ENCODE results near the gene UCKL1.

Gene UCKL1

DNA sequence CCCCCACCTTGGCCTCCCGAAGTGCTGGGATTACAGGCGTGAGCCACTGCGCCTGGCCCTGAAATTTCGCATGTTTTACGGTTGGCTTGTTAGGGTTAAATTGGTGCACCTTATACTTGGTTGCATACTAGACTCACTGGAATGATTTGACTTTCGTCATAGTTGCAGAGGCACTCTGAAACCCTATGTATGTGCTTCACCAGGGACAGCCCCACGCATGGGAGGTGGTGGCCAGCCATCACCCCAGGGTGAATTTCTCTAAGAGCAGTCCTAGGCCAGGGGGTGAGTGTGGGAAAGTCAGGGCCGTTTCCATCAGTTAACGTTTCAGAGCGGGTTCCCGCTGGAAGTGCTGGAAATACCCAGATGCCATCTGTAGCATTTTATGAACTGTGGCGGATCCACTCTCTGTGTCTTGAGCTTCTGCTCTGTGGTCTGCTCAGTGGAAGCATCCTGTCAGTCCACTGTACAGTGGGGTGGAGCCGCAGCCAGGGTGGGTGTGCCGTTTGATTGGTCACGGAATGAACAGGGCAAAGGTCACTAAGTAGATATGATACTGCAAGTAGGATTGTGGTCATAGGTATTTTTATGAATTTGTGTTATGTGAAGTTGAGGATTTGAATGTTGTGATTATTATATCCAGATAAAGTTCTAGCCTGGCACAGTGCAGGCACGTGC, 48.1 kb downstream of the UCKL1 start:
- Mint-ChIP-seq H3K36me3 (no peaks in the 10 kb centered on the region), H3K4me1 (ENCODE audit: low read depth) (peaks cover 41% of the 10 kb centered on the region), H3K27ac (no peak overlapping the region), H3K27me3 (no peaks in the 10 kb centered on the region), H3K4me3 (no peak overlapping the region), H3K9me3 (ENCODE audit: low read depth) (no peaks in the 10 kb centered on the region)

DNA sequence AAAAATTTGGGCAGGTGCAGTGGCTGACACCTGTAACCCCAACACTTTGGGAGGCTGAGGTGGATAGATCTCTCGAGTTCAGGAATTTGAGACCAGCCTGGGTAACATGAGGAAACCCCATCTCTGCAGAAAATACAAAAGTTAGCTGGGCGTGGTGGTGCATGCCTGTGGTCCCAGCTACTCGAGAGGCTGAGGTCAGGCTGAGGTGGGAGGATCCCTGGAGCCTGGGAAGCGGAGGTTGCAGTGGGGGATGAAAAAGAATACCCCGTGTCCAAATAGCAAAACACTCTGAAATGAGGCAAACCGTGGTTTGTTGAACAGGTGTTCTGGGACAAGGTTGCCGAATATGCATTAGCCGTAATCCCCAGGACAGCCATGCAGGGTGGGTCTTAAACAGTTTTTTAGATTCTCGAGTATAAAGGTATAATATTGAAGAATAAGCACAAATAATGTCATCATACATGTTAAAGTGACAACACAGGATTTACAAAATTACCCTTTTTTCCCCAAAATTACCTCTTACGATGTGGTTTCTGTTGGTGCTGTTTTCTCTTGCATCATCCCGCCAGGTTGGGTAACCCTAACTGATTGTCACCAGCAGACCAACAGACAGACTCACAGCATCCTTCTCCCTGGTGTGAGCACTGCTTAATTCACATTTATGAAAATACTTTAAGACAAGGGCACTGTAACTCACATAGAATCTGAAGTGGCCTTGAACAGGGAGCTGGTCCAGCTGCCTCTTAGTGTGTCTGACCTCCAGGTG, 52.2 kb downstream of the UCKL1 start:
- Mint-ChIP-seq H3K36me3 (no peaks in the 10 kb centered on the region), H3K4me3 (peak overlapping the region; percentile 32), H3K9me3 (ENCODE audit: low read depth) (no peaks in the 10 kb centered on the region), H3K4me1 (ENCODE audit: low read depth) (peaks cover 50% of the 10 kb centered on the region), H3K27me3 (no peaks in the 10 kb centered on the region), H3K27ac (peak overlapping the region; percentile 28)

GRCh38 chr20:63900413-63900812, 55.8 kb downstream of the UCKL1 start:
- no peak overlapping the region for H3K4me3 Mint-ChIP-seq
- H3K4me1 Mint-ChIP-seq (ENCODE audit: low read depth) = peaks cover 72% of the 10 kb centered on the region
- H3K9me3 Mint-ChIP-seq (ENCODE audit: low read depth) = no peaks in the 10 kb centered on the region
- H3K36me3 Mint-ChIP-seq = peaks cover 2% of the 10 kb centered on the region
- H3K27ac Mint-ChIP-seq = peak overlapping the region; percentile 46
- no peaks in the 10 kb centered on the region for H3K27me3 Mint-ChIP-seq

DNA sequence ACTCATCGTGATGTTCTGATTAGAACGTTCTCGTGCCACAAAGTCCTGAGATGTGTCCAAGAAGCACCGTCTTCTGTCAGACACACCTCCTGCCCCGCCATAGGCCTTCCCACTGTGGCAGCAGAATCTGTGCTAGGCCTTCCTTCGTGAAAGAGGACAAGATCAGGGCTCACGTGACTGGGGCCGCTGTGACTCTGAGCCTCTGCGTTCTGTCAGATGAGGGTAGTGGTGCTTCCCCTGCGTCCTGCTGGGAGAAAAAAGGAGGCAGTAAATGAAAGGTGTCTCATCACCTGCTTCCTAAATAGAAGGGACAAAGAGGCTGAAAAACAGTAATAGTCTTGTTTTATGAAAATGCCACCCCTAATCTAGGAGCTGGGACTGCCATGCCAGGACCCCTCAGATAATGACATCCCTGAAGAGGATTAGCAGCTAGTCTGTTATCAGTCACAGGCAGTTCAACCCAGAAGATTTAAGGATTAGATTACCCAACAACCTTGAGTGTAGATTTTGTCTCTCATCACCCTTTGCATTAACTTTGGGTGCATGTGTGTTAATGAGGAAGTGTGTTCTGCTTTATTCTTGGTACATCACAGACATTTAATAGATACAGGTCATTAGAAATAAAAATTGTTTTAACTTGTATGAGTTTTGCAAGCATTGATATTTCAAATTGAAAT, 57.2 kb downstream of the UCKL1 start:
- peaks cover 66% of the 10 kb centered on the region for H3K4me1 Mint-ChIP-seq (ENCODE audit: low read depth)
- H3K27me3 Mint-ChIP-seq = no peaks in the 10 kb centered on the region
- no peaks in the 10 kb centered on the region for H3K9me3 Mint-ChIP-seq (ENCODE audit: low read depth)
- H3K36me3 Mint-ChIP-seq = peaks cover 2% of the 10 kb centered on the region
- H3K4me3 Mint-ChIP-seq = peak overlapping the region; percentile 9
- H3K27ac Mint-ChIP-seq = peak overlapping the region; percentile 86

DNA sequence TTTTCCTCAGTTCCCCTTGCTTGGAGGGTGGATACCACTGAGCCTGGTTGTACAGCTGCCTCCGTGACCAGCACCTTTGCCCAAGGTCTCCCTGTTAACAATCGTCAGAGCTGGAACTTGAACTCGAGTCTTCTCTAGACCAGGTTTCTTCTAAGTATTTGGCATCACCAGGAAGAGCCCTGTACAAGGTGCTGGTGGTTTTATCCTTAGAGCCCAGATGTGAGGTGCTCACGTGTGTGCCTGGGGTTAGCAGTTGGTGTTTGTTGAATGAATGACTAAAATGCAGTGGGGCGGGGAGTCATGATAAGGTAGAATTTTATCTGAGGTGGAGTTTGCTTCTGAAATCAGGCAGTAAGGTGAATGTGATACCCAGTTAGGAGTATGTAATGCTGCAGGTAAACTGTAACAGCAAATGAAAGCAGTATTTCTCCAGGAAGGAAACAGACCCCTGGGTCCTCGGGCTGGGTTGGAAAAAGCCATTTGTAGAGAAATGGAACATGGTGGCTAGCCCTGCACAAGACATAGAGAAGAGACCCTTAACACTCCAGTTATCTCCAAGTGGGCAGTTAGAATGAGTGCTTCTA, 58.1 kb downstream of the UCKL1 start:
- Mint-ChIP-seq H3K4me1 (ENCODE audit: low read depth) (peaks cover 60% of the 10 kb centered on the region), H3K36me3 (peaks cover 2% of the 10 kb centered on the region), H3K4me3 (peak overlapping the region; percentile 73), H3K27ac (peak overlapping the region; percentile 54), H3K27me3 (no peaks in the 10 kb centered on the region), H3K9me3 (ENCODE audit: low read depth) (no peaks in the 10 kb centered on the region)

DNA sequence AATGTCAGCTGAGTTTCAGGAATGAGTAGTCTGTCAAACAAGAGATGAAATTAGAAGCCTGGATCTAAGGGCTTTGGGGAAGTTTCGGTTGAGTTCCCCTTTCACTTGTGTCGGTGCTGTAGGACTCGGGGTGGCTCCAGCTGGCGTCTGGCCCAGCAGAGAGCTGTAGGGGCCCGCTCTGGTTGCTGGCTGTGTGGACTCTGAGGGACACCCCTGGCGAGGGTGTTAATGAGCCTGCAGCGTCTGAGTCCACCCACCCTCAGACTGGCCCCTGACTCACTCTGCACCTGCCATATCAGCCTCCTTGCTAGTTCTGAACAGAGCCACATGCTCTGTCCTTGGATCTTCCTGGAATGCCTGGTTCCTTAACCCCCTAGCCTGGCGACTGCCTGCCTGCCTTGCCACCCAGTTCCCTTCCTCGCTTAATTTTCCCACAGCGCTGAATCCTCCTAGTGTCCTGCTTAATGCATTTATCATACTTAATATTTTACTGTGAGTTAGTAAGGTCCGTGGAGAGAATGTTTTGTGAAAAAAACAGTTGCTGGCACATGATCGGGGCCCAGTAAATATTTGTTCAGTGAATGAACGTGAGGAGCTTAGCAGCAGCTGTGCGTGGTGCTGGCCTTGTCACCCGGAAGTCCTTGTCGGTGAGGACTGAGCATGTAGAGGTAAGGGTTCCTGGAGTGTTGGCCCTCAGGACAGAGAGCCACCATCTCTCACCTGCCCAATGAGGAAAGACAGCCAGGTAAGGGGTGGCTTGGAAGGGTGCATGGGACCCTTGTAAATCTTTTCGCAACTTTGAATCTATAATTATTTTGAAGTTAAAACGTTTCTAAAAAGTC, 59.7 kb downstream of the UCKL1 start:
- Mint-ChIP-seq H3K9me3 (ENCODE audit: low read depth) (no peaks in the 10 kb centered on the region), H3K27ac (peak overlapping the region; percentile 96), H3K4me1 (ENCODE audit: low read depth) (peaks cover 49% of the 10 kb centered on the region), H3K36me3 (peaks cover 2% of the 10 kb centered on the region), H3K4me3 (peak overlapping the region; percentile 96), H3K27me3 (no peaks in the 10 kb centered on the region)

DNA sequence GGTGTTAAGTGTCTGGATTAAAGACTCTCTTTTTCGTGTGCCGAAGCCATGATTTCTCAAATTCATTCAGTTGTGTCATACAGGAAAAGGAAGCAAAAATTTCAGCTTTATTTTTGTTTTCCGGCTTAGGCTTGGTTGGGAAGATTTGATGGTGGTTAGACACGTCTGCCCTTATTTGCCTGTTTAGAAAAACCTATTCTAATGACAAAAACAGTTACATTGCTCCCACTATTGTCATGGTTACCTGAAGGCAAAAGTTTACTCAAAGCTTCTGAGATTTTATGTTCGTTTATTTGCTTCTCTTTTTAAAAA, 60.3 kb downstream of the UCKL1 start:
- Mint-ChIP-seq H3K4me1 (ENCODE audit: low read depth) (peaks cover 43% of the 10 kb centered on the region), H3K9me3 (ENCODE audit: low read depth) (no peaks in the 10 kb centered on the region), H3K27me3 (no peaks in the 10 kb centered on the region), H3K4me3 (peak overlapping the region; percentile 96), H3K27ac (peak overlapping the region; percentile 96), H3K36me3 (peaks cover 2% of the 10 kb centered on the region)

DNA sequence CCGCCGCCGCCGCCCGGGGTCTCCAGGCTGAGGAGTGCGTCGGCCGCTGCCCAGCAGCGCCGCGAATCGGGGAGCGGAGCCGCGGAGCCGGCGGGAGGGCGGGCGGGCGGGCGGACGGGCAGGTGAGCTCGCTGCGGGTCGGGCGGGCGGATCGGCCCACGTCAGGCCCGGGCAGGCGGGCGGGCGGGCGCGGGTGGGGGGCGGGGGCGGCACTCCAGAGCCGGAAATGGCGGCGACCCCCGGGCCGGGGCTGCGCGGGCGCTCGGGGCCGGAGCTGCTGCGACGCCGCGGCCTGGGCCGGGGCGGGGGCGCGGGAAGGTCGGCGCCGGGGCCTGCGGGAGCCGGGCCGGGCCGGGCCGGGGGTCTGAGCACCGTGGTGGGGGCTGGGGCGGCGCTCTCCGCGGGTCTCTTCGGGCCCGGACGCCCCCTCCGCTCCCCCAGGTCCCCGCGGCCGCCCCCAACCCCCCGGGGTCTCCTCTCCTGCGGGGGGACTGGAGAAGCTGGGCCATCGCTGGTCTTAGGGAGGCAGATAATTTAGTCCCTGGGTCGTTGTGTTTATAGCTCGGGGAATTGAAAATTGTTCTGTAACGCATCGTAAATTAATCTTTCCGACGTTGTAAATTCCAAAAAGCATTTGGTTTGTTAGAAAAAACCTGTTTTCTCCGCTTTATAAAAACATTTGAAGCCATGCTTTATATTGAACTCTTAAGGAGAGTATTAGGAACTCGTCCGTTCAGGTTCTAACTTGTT, 60.8 kb downstream of the UCKL1 start:
- peak overlapping the region; percentile 96 for H3K27ac Mint-ChIP-seq
- H3K4me3 Mint-ChIP-seq = peak overlapping the region; percentile 96
- H3K36me3 Mint-ChIP-seq = peaks cover 2% of the 10 kb centered on the region
- no peaks in the 10 kb centered on the region for H3K9me3 Mint-ChIP-seq (ENCODE audit: low read depth)
- H3K27me3 Mint-ChIP-seq = no peaks in the 10 kb centered on the region
- H3K4me1 Mint-ChIP-seq (ENCODE audit: low read depth) = peaks cover 38% of the 10 kb centered on the region

GRCh38 chr20:63894358-63895201, 61.6 kb downstream of the UCKL1 start, which contains the start of gene DNAJC5:
TSS of gene DNAJC5 (plus strand) at chr20:63895126. CDS start at chr20:63928346, 33,220 bp downstream.
- H3K27ac Mint-ChIP-seq = peak within 1 kb of the TSS; percentile 96
- H3K4me1 Mint-ChIP-seq (ENCODE audit: low read depth) = peaks cover 38% of the 10 kb centered on the region
- no peaks in the 10 kb centered on the region for H3K27me3 Mint-ChIP-seq
- no peaks in the 10 kb centered on the region for H3K9me3 Mint-ChIP-seq (ENCODE audit: low read depth)
- H3K36me3 Mint-ChIP-seq = peaks cover 2% of the 10 kb centered on the region
- peak within 1 kb of the TSS; percentile 96 for H3K4me3 Mint-ChIP-seq

GRCh38 chr20:63893999-63894357, 62.2 kb downstream of the UCKL1 start:
- Mint-ChIP-seq H3K4me3 (peak overlapping the region; percentile 91), H3K9me3 (ENCODE audit: low read depth) (no peaks in the 10 kb centered on the region)

GRCh38 chr20:63892402-63892801, 63.8 kb downstream of the UCKL1 start:
- H3K4me1 Mint-ChIP-seq (ENCODE audit: low read depth) = peaks cover 17% of the 10 kb centered on the region
- H3K27ac Mint-ChIP-seq = peak overlapping the region; percentile 8
- no peak overlapping the region for H3K4me3 Mint-ChIP-seq
- no peaks in the 10 kb centered on the region for H3K9me3 Mint-ChIP-seq (ENCODE audit: low read depth)
- H3K27me3 Mint-ChIP-seq = no peaks in the 10 kb centered on the region
- H3K36me3 Mint-ChIP-seq = peaks cover under 1% of the 10 kb centered on the region

More at GRCh38 chr20:63893999-63894357, 62.2 kb downstream of the UCKL1 start:
- peaks cover 2% of the 10 kb centered on the region for H3K36me3 Mint-ChIP-seq
- H3K27me3 Mint-ChIP-seq = no peaks in the 10 kb centered on the region
- peaks cover 32% of the 10 kb centered on the region for H3K4me1 Mint-ChIP-seq (ENCODE audit: low read depth)
- H3K27ac Mint-ChIP-seq = peak overlapping the region; percentile 91

DNA sequence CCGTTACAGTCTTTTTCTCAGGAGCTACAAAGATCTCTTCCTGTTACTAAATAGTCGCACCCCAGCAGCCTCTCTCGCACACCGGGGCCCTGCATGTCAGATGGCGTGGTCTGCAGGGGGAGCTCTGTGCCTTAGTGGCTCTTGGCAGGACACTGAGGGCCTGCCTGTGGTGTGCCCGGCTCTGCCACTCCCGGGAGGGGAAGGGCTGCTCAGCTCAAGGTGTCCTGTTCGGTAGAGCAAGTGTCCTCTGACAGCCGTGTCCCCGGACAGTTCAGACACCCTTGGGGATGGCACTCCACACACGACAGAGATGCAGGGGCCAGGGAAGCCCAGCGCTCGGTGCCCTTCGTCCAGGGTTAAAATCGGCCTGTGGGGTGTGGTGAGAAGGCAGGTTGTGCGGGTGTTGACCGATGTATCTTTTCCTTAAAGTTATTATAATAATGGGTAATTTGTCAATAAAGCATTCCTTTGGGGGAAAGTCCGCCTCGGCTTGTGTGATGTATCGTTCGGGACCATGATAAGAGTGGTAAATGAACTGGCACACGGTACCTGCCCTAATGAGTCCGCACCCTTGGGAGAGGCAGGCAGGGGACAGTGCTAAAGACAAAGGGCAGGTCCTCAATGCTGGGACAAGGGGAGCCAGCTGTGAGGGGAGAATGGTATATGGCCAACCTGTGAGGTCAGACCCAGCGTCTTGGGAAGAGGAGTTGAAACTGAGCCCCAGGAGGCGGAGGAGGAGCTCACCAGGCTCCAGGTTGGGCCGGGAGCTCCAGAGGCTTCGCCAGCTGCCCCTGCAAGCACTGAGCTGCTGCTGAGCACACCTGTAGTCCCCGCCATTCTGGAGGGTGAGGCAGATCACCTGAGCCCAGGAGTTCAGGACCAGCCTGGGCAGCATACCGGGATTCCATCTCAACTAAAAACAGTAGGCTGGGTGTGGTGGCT, 64.9 kb downstream of the UCKL1 start:
- no peaks in the 10 kb centered on the region for H3K27me3 Mint-ChIP-seq
- H3K36me3 Mint-ChIP-seq = no peaks in the 10 kb centered on the region
- peaks cover 10% of the 10 kb centered on the region for H3K4me1 Mint-ChIP-seq (ENCODE audit: low read depth)
- H3K4me3 Mint-ChIP-seq = no peak overlapping the region
- H3K27ac Mint-ChIP-seq = no peak overlapping the region
- H3K9me3 Mint-ChIP-seq (ENCODE audit: low read depth) = no peaks in the 10 kb centered on the region
